Panc1 (cell line): Measurements from ENCODE around the gene STPG4.

ENCODE experiments used
- CTCF ChIP-seq: fragments of 450-650 bp; IDR thresholded peaks from 2 replicates; pipeline ENCODE4 v1.5.1; 2017; ENCODE audit warnings: mild to moderate bottlenecking
- POLR2AphosphoS5 ChIP-seq: IDR thresholded peaks from 2 replicates; pipeline ENCODE4 v1.6.1; 2012; ENCODE audit warnings: mild to moderate bottlenecking, low read depth, low read length, moderate library complexity
- REST ChIP-seq, 2 experiments: IDR thresholded peaks; 2 replicates each; pipeline ENCODE4 v1.6.1; 2011 to 2012; ENCODE audit warnings: low read depth in 2 of 2, control low read depth in 1 of 2, low read length in 1 of 2, mild to moderate bottlenecking in 1 of 2, moderate library complexity in 1 of 2; ENCODE audit not compliant: insufficient read depth in 1 of 2

GRCh38 chr2:47180531-47180930 lies 25.4 kb upstream of the STPG4 start:
- TF ChIP-seq CTCF (no peak), REST (IDR thresholded peaks at IDR 0.05; ENCODE audit: insufficient read depth in 1 of 2, low read depth in 2 of 2, low read length in 1 of 2) (no peak), POLR2AphosphoS5 (no peak)
